ENCODE measurements around the gene TEX44.

DNA sequence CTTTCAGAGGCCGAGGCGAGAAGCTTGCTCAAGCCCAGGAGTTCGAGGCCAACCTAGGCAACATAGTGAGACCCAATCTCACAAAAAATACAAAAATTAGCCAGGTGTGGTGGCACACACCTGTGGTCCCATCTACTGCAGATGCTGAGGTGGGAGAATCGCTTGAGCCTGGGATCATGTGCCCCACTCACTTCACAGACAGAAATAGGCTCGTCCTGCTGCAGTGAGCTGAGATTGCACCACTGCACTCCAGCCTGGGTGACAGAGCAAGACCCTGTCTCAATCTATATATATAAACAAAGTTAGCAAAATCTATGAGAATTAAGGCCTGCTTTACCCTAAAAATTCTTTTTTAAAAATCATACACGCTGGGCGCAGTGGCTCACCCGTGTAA, 50.8 kb downstream of the TEX44 start:
- no peak for TF ChIP-seq POLR2A (IDR thresholded peaks at IDR 0.05; ENCODE audit: low read depth, low read length)
- TF ChIP-seq POLR2AphosphoS5 (IDR thresholded peaks at IDR 0.05; ENCODE audit: low read depth, low read length), result no peak
- no peak for TF ChIP-seq TAF1 (IDR thresholded peaks at IDR 0.05; ENCODE audit: low read depth, low read length)
- no peak for TF ChIP-seq SPI1 (IDR thresholded peaks at IDR 0.05; ENCODE audit: low read depth, low read length)
- no peak for TF ChIP-seq POU2F2 (IDR thresholded peaks at IDR 0.05; ENCODE audit: low read depth, low read length)
- no peak for TF ChIP-seq PAX5 (IDR thresholded peaks at IDR 0.05; ENCODE audit: insufficient read depth, low read length, severe bottlenecking)

Data from GM12891 (cell line).